Parathyroid adenoma (tissue), 2 donors: ENCODE results near the gene TPSD1.

ENCODE experiments used
- H2AFZ ChIP-seq: fragments of 300-600 bp; sonication (generic); one replicate; pipeline ENCODE4 v1.7.0; 2017; ENCODE audit warnings: antibody characterized with exemption, mild to moderate bottlenecking
- H3K27ac ChIP-seq: fragments of 300-600 bp; sonication (generic); one replicate; pipeline ENCODE4 v1.7.0; 2017
- H3K27me3 ChIP-seq: fragments of 300-600 bp; sonication (generic); one replicate; pipeline ENCODE4 v1.7.0; 2017; ENCODE audit warnings: low read length; ENCODE audit not compliant: control insufficient read depth, insufficient read depth
- H3K36me3 ChIP-seq: fragments of 300-600 bp; sonication (generic); one replicate; pipeline ENCODE4 v1.7.0; 2017; ENCODE audit warnings: low read length; ENCODE audit not compliant: control insufficient read depth, insufficient read depth
- H3K4me1 ChIP-seq: fragments of 300-600 bp; sonication (generic); one replicate; pipeline ENCODE4 v1.7.0; 2017; ENCODE audit warnings: control low read depth
- H3K4me2 ChIP-seq: fragments of 300-600 bp; sonication (generic); one replicate; pipeline ENCODE4 v1.7.0; 2017; ENCODE audit warnings: low read length
- H3K4me3 ChIP-seq: fragments of 300-600 bp; sonication (generic); one replicate; pipeline ENCODE4 v1.7.0; 2017; ENCODE audit warnings: low read depth, low read length
- H3K79me2 ChIP-seq: fragments of 300-600 bp; sonication (generic); one replicate; pipeline ENCODE4 v1.7.0; 2017; ENCODE audit warnings: control low read depth
- H3K9ac ChIP-seq: fragments of 300-600 bp; sonication (generic); one replicate; pipeline ENCODE4 v1.7.0; 2017; ENCODE audit warnings: mild to moderate bottlenecking
- H3K9me3 ChIP-seq: fragments of 300-600 bp; sonication (generic); one replicate; pipeline ENCODE4 v1.7.0; 2017; ENCODE audit warnings: low read length; ENCODE audit not compliant: control insufficient read depth
- CTCF ChIP-seq: fragments of 300-600 bp; sonication (generic); IDR thresholded peaks from one replicate; pipeline ENCODE4 v1.7.0; 2017; ENCODE audit warnings: antibody characterized with exemption, mild to moderate bottlenecking
- donor health status: primary hyperparathyroidism.

The TPSD1 gene

DNA sequence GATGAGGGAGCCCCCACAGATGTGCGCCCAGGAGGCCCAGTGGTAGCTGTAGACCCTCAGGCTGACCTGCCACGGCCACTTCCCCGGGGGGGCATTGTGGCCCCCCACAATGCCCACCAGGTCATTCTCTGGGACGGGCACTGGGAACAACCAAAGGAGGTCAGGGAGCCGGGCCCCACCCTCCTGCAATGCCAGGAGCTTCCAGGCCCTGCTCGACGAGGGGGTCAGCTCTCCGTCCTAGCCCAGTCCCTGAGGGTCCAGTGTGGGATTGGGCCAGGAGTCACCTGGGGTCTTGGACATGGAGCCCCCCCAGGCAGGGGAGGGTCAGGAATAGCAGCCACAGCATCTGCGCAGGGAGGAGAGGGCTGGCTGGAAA lies 7.0 kb downstream of the TPSD1 start:
- Histone ChIP-seq H3K27ac (no peak overlapping the region), H3K36me3 (no peaks in the 10 kb centered on the region), H3K4me3 (no peak overlapping the region), H3K79me2 (no peaks in the 10 kb centered on the region), H3K9me3 (no peaks in the 10 kb centered on the region), H3K4me1 (peaks cover 4% of the 10 kb centered on the region), H3K9ac (no peak overlapping the region), H3K4me2 (no peak overlapping the region), H3K27me3 (peaks cover 6% of the 10 kb centered on the region), H2AFZ (no peak overlapping the region)
- TF ChIP-seq CTCF: no peak

GRCh38 chr16:1263591-1264344 lies 7.9 kb downstream of the TPSD1 start:
- TF ChIP-seq CTCF: no peak
- peaks cover 6% of the 10 kb centered on the region for H3K27me3 ChIP-seq

GRCh38 chr16:1264345-1265089 lies 8.6 kb downstream of the TPSD1 start:
- H3K9me3 ChIP-seq: no peaks in the 10 kb centered on the region
- H2AFZ ChIP-seq: no peak overlapping the region
- no peak overlapping the region for H3K4me2 ChIP-seq
- peaks cover 4% of the 10 kb centered on the region for H3K4me1 ChIP-seq
- no peak overlapping the region for H3K9ac ChIP-seq
- H3K36me3 ChIP-seq: no peaks in the 10 kb centered on the region
- H3K79me2 ChIP-seq: no peaks in the 10 kb centered on the region
- H3K4me3 ChIP-seq: no peak overlapping the region
- H3K27me3 ChIP-seq: peaks cover 6% of the 10 kb centered on the region
- TF ChIP-seq CTCF: no peak
- H3K27ac ChIP-seq: no peak overlapping the region

More at GRCh38 chr16:1263591-1264344, 7.9 kb downstream of the TPSD1 start:
- H3K4me2 ChIP-seq: no peak overlapping the region
- no peaks in the 10 kb centered on the region for H3K36me3 ChIP-seq
- no peak overlapping the region for H3K4me3 ChIP-seq
- H3K4me1 ChIP-seq: peaks cover 4% of the 10 kb centered on the region
- H3K27ac ChIP-seq: no peak overlapping the region
- no peak overlapping the region for H3K9ac ChIP-seq
- H3K9me3 ChIP-seq: no peaks in the 10 kb centered on the region
- no peak overlapping the region for H2AFZ ChIP-seq
- no peaks in the 10 kb centered on the region for H3K79me2 ChIP-seq

DNA sequence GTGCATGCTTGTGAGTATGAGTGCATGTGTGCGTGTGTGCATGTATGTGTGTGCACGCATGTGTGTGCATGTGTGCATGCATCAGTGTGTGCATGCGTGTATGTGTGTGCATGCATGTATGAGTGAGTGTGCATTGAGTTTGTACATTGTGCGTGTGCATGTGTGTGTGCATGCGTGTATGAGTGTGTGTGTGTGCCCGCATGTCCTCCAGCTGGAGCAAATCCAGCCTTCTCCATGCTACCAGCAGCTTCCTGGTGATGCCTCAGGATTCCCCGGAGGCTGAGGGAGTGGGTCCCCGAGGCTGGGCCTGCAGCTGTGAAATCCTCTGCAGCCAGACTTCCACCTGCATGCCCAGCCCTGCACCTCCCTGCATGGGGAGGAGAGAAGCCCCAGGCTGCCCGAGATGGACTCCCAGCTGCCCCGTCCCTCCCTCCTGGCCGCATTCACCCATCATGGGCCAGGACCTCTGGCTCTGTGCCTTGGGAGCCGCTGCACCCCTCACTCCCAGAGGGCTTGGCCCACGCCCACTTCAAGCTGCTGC lies 9.3 kb downstream of the TPSD1 start:
- H2AFZ ChIP-seq: peak overlapping the region; percentile 21
- no peaks in the 10 kb centered on the region for H3K9me3 ChIP-seq
- peaks cover 6% of the 10 kb centered on the region for H3K27me3 ChIP-seq
- H3K4me1 ChIP-seq: peaks cover 4% of the 10 kb centered on the region
- no peaks in the 10 kb centered on the region for H3K36me3 ChIP-seq
- H3K9ac ChIP-seq: no peak overlapping the region
- H3K79me2 ChIP-seq: no peaks in the 10 kb centered on the region
- H3K4me2 ChIP-seq: no peak overlapping the region
- H3K4me3 ChIP-seq: no peak overlapping the region
- no peak overlapping the region for H3K27ac ChIP-seq
- TF ChIP-seq CTCF: no peak
